Upper lobe of left lung (tissue), 4 donors: Measurements from ENCODE around the gene SLC25A20.

ENCODE experiments used
- POLR2A ChIP-seq, 4 donors: fragments of 450-650 bp; IDR thresholded peaks; one replicate each; pipeline ENCODE4 v1.5.1; 2016 to 2017; ENCODE audit warnings: antibody characterized with exemption in 4 of 4, mild to moderate bottlenecking in 2 of 4
- TF ChIP-seq, protein P1 (sequence below), 6 experiments: fragments of 450-650 bp in 4 of 6; fragments of 200-600 bp in 2 of 6; sonication (generic) in 2 of 6; IDR thresholded peaks; one replicate each; pipeline ENCODE4 v1.5.1; 2016 to 2019; ENCODE audit warnings: antibody characterized with exemption in 6 of 6

DNA sequence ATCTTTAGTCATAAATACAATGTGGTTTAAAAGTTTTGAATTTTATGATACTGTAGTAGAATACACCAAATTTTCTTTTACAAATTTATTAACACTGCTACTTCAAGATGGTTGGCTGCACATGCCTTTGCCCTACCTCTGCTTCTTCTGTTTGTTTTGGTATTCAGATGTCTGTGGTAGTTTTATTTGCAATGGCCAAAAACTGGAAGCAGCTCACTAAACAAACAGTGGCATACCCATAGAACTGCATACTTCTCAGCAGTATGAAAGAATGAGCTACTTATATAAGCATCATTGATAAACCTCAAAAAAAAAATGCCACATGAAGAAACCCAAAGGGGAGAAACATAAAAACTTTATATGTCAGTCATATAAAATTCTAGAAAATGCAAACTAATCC is 39.5 kb upstream of the SLC25A20 start:
- TF ChIP-seq POLR2A (IDR thresholded peaks at IDR 0.05), result no peak
- TF ChIP-seq, protein P1, sequence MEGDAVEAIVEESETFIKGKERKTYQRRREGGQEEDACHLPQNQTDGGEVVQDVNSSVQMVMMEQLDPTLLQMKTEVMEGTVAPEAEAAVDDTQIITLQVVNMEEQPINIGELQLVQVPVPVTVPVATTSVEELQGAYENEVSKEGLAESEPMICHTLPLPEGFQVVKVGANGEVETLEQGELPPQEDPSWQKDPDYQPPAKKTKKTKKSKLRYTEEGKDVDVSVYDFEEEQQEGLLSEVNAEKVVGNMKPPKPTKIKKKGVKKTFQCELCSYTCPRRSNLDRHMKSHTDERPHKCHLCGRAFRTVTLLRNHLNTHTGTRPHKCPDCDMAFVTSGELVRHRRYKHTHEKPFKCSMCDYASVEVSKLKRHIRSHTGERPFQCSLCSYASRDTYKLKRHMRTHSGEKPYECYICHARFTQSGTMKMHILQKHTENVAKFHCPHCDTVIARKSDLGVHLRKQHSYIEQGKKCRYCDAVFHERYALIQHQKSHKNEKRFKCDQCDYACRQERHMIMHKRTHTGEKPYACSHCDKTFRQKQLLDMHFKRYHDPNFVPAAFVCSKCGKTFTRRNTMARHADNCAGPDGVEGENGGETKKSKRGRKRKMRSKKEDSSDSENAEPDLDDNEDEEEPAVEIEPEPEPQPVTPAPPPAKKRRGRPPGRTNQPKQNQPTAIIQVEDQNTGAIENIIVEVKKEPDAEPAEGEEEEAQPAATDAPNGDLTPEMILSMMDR (IDR thresholded peaks at IDR 0.05), result no peak
